Mesodermal cell (in vitro differentiated cells): ENCODE data around the gene GGT6.

Source experiments
- H3K27ac ChIP-seq: 2 replicates; pipeline ENCODE4 v1.7.0; 2013; ENCODE audit warnings: mild to moderate bottlenecking, low read depth, low read length, moderate library complexity; ENCODE audit not compliant: severe bottlenecking
- H3K36me3 ChIP-seq: 2 replicates; pipeline ENCODE4 v1.7.1; 2013; ENCODE audit warnings: mild to moderate bottlenecking, low read length, moderate library complexity; ENCODE audit not compliant: control insufficient read depth, insufficient read depth
- H3K4me1 ChIP-seq: one replicate; pipeline ENCODE4 v1.7.1; 2013; ENCODE audit warnings: mild to moderate bottlenecking, low read length; ENCODE audit not compliant: insufficient read depth, control insufficient read depth, poor library complexity, severe bottlenecking
- H3K4me3 ChIP-seq: 2 replicates; pipeline ENCODE4 v1.7.0; 2013; ENCODE audit warnings: low read length, control low read depth, mild to moderate bottlenecking; ENCODE audit not compliant: insufficient read depth, poor library complexity, severe bottlenecking; ENCODE audit errors: extremely low read depth
- H3K9me3 ChIP-seq: 2 replicates; pipeline ENCODE4 v1.7.1; 2013; ENCODE audit warnings: mild to moderate bottlenecking, low read length, moderate library complexity; ENCODE audit not compliant: control insufficient read depth
- WGBS, 2 experiments: methylation state at CpG; one replicate each; pipeline ENCODE4 v1.1.5; 2013; ENCODE audit warnings: missing lambda C conversion rate in 2 of 2; ENCODE audit not compliant: insufficient coverage in 2 of 2; 5-methylcytosine and 5-hydroxymethylcytosine counted together

Gene GGT6

GRCh38 chr17:4519361-4519788 is 41.0 kb downstream of the GGT6 start:
- no peaks in the 10 kb centered on the region for H3K4me1 ChIP-seq
- WGBS, 2 experiments: 71% methylated on average over 8 to 13 of the region's 14 CpGs

GRCh38 chr17:4518901-4519300 is 41.5 kb downstream of the GGT6 start:
- Histone ChIP-seq H3K27ac (no peak overlapping the region), H3K4me1 (no peaks in the 10 kb centered on the region), H3K4me3 (no peak overlapping the region), H3K36me3 (no peaks in the 10 kb centered on the region), H3K9me3 (no peaks in the 10 kb centered on the region)
- 96 to 97% methylated on average over 6 to 7 of the region's 10 CpGs for WGBS, 2 experiments

More at GRCh38 chr17:4519361-4519788, 41.0 kb downstream of the GGT6 start:
- Histone ChIP-seq H3K4me3 (no peak overlapping the region), H3K9me3 (no peaks in the 10 kb centered on the region), H3K27ac (no peak overlapping the region), H3K36me3 (no peaks in the 10 kb centered on the region)

DNA sequence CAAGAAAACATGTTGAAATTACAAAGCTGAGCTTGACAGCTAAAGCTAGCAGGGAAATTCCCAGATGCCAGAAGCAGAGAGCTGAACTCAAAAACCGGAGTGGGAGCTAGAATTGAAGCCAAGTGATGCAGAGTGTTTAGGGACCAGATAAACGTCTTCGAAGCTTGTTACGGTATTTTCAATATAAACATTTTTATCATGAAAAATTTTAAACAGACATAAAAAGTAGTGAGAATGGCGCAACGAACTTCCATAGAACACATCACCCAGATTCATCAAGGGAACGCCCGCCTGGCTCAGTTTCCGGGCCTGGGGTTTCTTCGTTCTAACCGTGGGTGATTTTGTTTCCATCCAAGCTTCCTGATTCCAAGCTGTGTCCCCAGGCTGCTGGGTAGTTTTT is 43.6 kb downstream of the GGT6 start:
- no peaks in the 10 kb centered on the region for H3K4me1 ChIP-seq
- no peak overlapping the region for H3K27ac ChIP-seq
- no peaks in the 10 kb centered on the region for H3K36me3 ChIP-seq
- H3K9me3 ChIP-seq: no peaks in the 10 kb centered on the region
- 92 to 95% methylated on average over 4 to 11 of the region's 11 CpGs for WGBS, 2 experiments
- no peak overlapping the region for H3K4me3 ChIP-seq

DNA sequence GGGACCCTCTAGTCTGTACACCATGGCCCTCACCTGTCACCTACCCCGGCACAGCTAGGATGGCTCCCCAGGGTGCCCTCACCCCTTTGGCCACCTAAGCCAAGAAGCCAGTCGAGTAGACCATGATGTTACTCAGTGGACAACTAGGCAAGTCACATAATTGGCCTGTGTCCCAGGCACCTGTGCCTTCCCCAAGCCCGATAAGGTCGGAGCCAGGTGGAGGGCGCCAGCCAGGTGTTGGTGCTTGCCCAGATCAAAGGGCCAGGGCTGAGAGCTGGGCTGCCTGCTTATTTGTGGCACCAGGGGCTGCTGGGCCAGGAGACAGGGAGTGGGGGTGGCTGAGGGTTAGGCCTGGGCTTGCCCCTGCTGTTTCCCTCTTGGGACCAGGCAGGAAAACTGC is 44.9 kb downstream of the GGT6 start:
- Histone ChIP-seq H3K4me3 (no peak overlapping the region), H3K36me3 (no peaks in the 10 kb centered on the region), H3K9me3 (no peaks in the 10 kb centered on the region), H3K4me1 (no peaks in the 10 kb centered on the region), H3K27ac (no peak overlapping the region)
- 93 to 97% methylated on average over 4 to 5 of the region's 5 CpGs for WGBS, 2 experiments

- Histone ChIP-seq H3K36me3 (no peaks in the 10 kb centered on the region), H3K4me3 (no peak overlapping the region), H3K9me3 (no peaks in the 10 kb centered on the region), H3K27ac (no peak overlapping the region), H3K4me1 (no peaks in the 10 kb centered on the region)
- 83 to 95% methylated on average over 6 to 8 of the region's 11 CpGs for WGBS, 2 experiments
Observed at GRCh38 chr17:4514779-4515178, 45.6 kb downstream of the GGT6 start.

- Histone ChIP-seq H3K4me1 (no peaks in the 10 kb centered on the region), H3K36me3 (no peaks in the 10 kb centered on the region), H3K27ac (no peak overlapping the region), H3K9me3 (no peaks in the 10 kb centered on the region), H3K4me3 (no peak overlapping the region)
- 94% methylated on average over 4 to 5 of the region's 7 CpGs for WGBS, 2 experiments
Observed at GRCh38 chr17:4514206-4514605, 46.2 kb downstream of the GGT6 start.

GRCh38 chr17:4513113-4514032 is 47.0 kb downstream of the GGT6 start:
- Histone ChIP-seq H3K4me3 (no peak overlapping the region), H3K4me1 (no peaks in the 10 kb centered on the region), H3K27ac (no peak overlapping the region), H3K9me3 (no peaks in the 10 kb centered on the region), H3K36me3 (no peaks in the 10 kb centered on the region)
- WGBS, 2 experiments: 92 to 93% methylated on average over 24 of the region's 24 CpGs

GRCh38 chr17:4512156-4513112 is 47.9 kb downstream of the GGT6 start:
- 92 to 95% methylated on average over 28 to 29 of the region's 31 CpGs for WGBS, 2 experiments
- no peak overlapping the region for H3K4me3 ChIP-seq
- H3K9me3 ChIP-seq: no peaks in the 10 kb centered on the region
- no peaks in the 10 kb centered on the region for H3K36me3 ChIP-seq
- no peak overlapping the region for H3K27ac ChIP-seq
- no peaks in the 10 kb centered on the region for H3K4me1 ChIP-seq

DNA sequence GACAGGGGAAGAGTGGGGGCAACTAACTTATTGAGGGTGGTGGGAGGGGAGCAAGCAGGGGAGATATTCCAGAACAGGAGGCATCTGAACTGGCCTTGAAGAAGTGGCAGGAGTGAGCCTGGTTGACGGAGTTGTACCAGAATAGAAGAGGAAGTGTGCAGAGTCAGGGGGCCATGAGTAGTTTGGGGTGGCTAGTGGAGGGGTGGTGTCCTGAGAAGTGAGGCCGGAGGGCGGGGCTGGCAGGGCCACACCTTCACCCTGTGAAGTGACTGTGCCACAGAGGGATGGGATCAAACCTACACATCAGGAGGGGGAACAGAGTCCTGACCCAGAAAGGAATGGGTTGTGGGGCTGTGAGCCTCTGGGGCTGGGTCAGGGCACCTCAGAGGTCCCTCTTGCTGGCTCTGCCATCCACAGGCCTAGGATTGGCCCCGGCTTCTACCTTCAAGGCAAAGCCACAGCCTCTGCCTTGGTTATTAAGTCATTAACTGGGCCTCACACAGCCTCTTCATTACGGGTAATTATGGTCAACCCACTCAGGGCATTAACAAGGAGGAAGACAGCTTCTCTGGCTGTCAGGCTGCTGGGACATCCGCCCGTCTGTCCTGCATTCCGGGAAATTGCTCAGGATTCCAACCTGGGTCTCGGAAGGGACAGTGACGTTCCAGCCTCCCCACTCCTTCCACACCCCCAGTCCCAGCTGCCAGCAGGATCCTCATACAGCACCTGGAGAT is 49.0 kb downstream of the GGT6 start:
- Histone ChIP-seq H3K27ac (no peak overlapping the region), H3K36me3 (no peaks in the 10 kb centered on the region), H3K4me1 (no peaks in the 10 kb centered on the region), H3K4me3 (no peak overlapping the region), H3K9me3 (no peaks in the 10 kb centered on the region)
- 89 to 93% methylated on average over 10 of the region's 10 CpGs for WGBS, 2 experiments

GRCh38 chr17:4510618-4510941 is 49.8 kb downstream of the GGT6 start:
- WGBS, 2 experiments: 84 to 85% methylated on average over 6 to 8 of the region's 11 CpGs
- Histone ChIP-seq H3K36me3 (no peaks in the 10 kb centered on the region), H3K27ac (no peak overlapping the region), H3K9me3 (no peaks in the 10 kb centered on the region), H3K4me1 (no peaks in the 10 kb centered on the region), H3K4me3 (no peak overlapping the region)
